Kidney (tissue), 14 donors: ENCODE results near the gene ST3GAL3. TPM values are rescaled to one million over a fixed set of nuclear protein-coding genes. Genes with fewer than 3 reads are reported as not detected.

Experiments used
- DNase-seq, 5 donors: peaks; one replicate each; pipeline ENCODE4 v3.0.0-alpha.2; 2013 to 2020
- FAIRE-seq: peaks from 2 replicates; lab custom pipeline; 2012; peaks lifted over from hg19 to GRCh38; lab: Jason Lieb, UNC
- H3K27ac ChIP-seq, 2 donors: one replicate each; pipeline ENCODE4 v1.7.0; 2013; ENCODE audit warnings: low read depth in 2 of 2, low read length in 2 of 2, inconsistent platforms in 1 of 2
- H3K27me3 ChIP-seq: one replicate; pipeline ENCODE4 v1.7.1; 2013; ENCODE audit warnings: low read length, inconsistent platforms; ENCODE audit not compliant: control insufficient read depth, insufficient read depth
- H3K36me3 ChIP-seq, 3 donors: one replicate each; pipeline versions ENCODE4 v1.7.0 to v1.7.1; 2013; ENCODE audit warnings: low read length in 3 of 3, control low read depth in 1 of 3, inconsistent platforms in 1 of 3; ENCODE audit not compliant: insufficient read depth in 3 of 3, control insufficient read depth in 2 of 3
- H3K4me1 ChIP-seq, 3 donors: one replicate each; pipeline versions ENCODE4 v1.7.0 to v1.7.1; 2013; ENCODE audit warnings: low read length in 3 of 3, inconsistent platforms in 1 of 3, low read depth in 1 of 3; ENCODE audit not compliant: control insufficient read depth in 2 of 3, insufficient read depth in 2 of 3
- H3K4me3 ChIP-seq, 3 donors: one replicate each; pipeline versions ENCODE4 v1.7.0 to v1.8.1; 2013; ENCODE audit warnings: low read length in 3 of 3, control low read depth in 1 of 3, inconsistent platforms in 1 of 3
- H3K9ac ChIP-seq, 3 donors: one replicate each; pipeline versions ENCODE4 v1.7.0 to v1.7.1; 2013; ENCODE audit warnings: low read length in 3 of 3, control low read depth in 1 of 3, inconsistent platforms in 1 of 3
- H3K9me3 ChIP-seq, 3 donors: one replicate each; pipeline versions ENCODE4 v1.7.0 to v1.7.1; 2013; ENCODE audit warnings: low read length in 3 of 3, control low read depth in 1 of 3, inconsistent platforms in 1 of 3; ENCODE audit not compliant: control insufficient read depth in 2 of 3, insufficient read depth in 1 of 3
- intact Hi-C: fragments of 100-400 bp; cut with DNase I; formaldehyde crosslinking; loops from one replicate; pipeline ENCODE4 v1.11.1; 2022
- polyA plus RNA-seq: library from polyadenylated mRNA; stranded (reverse); fragments of 350-450 nt; fragmentation: Illumina TruSeq; extraction: RNeasy Lipid Tissue Mini Kit (QIAGEN cat#74804); gene quantifications from one replicate; pipeline ENCODE4 v1.2.3, GENCODE V29; 2014; ENCODE audit warnings: low read depth, low replicate concordance; ENCODE audit not compliant: insufficient read depth
- total RNA-seq: library from RNA; stranded (reverse); fragmentation: NEBNext Ultra II Directional; extraction: Animal tissue kit (Norgen Biotek cat#: 25700); gene quantifications from one replicate; pipeline ENCODE4 v1.2.1, GENCODE V29; 2021
- TF ChIP-seq, protein P1 (sequence below): IDR thresholded peaks from 3 replicates; pipeline ENCODE4 v1.5.1; 2012; ENCODE audit warnings: mild to moderate bottlenecking, moderate library complexity, borderline replicate concordance; ENCODE audit not compliant: insufficient read depth; ENCODE audit errors: extremely low read depth
- donor health status: control.
- donor health status: control.
- donor health status: control.
- donor health status: control.
- donor health status: control.
- donor health status: DM: yes; HTN: yes; CAD: no.
- donor health status: Normal renal cell carcinoma (clear cell type).

The ST3GAL3 gene
- total and polyA plus RNA-seq, 2 donors from 2014 or later: 15.3 to 21.3 TPM

DNA sequence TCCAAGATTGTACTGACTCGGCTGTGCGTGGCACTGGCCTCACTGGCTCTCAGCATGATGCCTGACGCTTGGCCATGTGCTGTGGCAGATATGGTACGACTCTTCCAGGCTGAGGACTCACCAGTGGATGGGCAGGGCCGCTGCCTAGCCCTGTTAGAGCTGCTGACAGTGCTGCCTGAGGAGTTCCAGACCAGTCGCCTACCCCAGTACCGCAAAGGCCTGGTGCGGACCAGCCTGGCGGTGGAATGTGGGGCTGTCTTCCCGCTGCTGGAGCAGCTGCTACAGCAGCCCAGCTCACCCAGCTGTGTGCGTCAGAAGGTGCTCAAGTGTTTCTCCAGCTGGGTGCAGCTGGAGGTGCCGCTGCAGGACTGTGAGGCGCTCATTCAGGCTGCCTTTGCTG is 242.3 kb downstream of the ST3GAL3 start:
- peaks cover 0 to 12% (median 0%) of the 10 kb centered on the region in 3 donors for H3K36me3 ChIP-seq
- no peak overlapping the region for H3K27ac ChIP-seq
- H3K4me3 ChIP-seq: no peak overlapping the region
- H3K9me3 ChIP-seq: no peaks in the 10 kb centered on the region
- no peaks in the 10 kb centered on the region for H3K27me3 ChIP-seq
- H3K4me1 ChIP-seq: peaks cover 0 to 33% (median 21%) of the 10 kb centered on the region in 3 donors
- no peak overlapping the region for H3K9ac ChIP-seq
- DNase-seq (no peak), FAIRE-seq (no peak)
- intact Hi-C loops: no loop called here
- TF ChIP-seq, protein P1, sequence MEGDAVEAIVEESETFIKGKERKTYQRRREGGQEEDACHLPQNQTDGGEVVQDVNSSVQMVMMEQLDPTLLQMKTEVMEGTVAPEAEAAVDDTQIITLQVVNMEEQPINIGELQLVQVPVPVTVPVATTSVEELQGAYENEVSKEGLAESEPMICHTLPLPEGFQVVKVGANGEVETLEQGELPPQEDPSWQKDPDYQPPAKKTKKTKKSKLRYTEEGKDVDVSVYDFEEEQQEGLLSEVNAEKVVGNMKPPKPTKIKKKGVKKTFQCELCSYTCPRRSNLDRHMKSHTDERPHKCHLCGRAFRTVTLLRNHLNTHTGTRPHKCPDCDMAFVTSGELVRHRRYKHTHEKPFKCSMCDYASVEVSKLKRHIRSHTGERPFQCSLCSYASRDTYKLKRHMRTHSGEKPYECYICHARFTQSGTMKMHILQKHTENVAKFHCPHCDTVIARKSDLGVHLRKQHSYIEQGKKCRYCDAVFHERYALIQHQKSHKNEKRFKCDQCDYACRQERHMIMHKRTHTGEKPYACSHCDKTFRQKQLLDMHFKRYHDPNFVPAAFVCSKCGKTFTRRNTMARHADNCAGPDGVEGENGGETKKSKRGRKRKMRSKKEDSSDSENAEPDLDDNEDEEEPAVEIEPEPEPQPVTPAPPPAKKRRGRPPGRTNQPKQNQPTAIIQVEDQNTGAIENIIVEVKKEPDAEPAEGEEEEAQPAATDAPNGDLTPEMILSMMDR: no peak

DNA sequence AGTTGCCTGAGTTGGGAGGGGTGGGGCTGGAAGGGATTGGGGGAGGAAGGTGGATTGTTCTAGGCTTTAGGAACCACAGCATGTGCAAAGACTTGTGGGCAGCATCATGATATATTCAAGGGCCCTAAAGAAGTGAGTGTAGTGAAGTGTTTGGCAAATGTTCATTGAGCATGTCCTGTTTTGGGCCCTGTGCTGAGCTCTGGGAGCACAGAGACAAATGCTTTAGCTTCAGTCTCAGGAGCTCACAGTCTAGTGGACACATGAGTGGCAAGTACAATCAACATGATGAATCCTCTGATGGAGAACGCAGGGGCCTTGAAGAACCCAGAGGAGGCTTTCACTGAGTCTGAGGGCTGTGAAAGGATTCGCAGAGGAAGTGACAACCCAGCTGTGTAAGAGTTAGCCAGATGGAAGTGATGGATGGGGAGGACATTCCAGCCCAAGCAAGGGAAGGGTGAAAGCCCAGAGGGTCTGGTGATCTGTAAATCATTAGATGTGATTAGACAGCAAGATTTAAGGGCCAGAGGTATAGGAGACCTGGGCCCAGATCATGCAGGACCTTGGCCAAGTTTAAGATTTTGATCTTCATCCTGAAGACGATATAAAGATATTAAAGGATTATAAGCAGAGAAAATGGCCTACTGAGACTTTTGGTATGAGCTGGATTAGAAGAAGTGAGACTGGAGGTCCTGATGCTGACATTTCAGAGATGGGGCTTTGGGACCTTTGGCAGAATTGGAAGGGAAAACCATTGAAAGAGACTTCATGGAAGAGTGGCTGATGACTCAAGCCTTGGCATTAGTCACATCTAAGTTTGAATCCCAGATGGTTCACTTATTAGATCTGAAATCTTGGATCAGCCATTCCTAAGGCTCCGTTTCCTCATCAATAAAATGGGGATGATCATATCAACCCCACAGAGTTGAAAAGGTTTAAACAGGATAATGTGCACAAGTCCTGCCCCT is 244.0 kb downstream of the ST3GAL3 start:
- intact Hi-C loops: no loop called here
- Histone ChIP-seq H3K4me3 (no peak overlapping the region), H3K9ac (no peak overlapping the region), H3K27me3 (no peaks in the 10 kb centered on the region), H3K36me3 (peaks cover 0 to 15% (median 4%) of the 10 kb centered on the region in 3 donors), H3K4me1 (peaks cover 0 to 28% (median 21%) of the 10 kb centered on the region in 3 donors), H3K9me3 (no peaks in the 10 kb centered on the region), H3K27ac (no peak overlapping the region)
- DNase-seq: no peak
- FAIRE-seq: no peak
- TF ChIP-seq, protein P1: no peak

DNA sequence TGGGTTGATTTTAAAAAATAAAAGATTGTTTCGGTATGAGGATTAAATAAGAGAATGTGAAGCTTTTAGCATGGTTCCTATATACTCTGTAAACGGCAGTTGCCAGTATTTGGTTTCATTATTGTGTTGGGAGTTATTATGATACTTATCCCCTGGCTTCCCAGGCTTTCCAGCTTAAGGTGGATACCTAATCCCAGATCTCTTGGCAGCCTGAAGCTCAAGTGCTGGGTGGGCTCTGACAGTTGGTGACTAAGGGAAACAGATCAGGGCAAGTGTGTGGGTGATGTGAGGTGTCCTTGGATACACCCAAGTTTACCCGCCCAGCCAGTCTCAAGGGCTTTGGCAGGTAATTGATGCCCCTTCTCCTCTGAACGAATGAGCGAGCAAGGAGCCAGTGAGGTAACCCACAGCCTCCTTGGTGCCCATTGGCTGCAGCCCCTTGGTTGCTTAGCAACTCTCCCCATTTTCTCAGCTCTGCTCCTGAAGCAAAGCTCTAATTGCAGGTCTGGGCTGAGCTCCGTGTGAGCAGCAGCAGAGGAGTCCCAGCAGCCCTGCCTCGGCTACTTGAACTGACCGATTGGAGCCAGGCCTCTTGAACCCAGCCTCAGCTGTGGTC is 245.5 kb downstream of the ST3GAL3 start:
- FAIRE-seq (no peak), DNase-seq (peak in 4 of 5 donors; percentile 79 to 86 (median 82))
- no peaks in the 10 kb centered on the region for H3K27me3 ChIP-seq
- H3K4me3 ChIP-seq: no peak overlapping the region
- intact Hi-C loops: no loop called here
- H3K9ac ChIP-seq: no peak overlapping the region
- H3K27ac ChIP-seq: peak overlapping the region in 1 of 2 donors; percentile 16
- TF ChIP-seq, protein P1: no peak
- H3K9me3 ChIP-seq: no peaks in the 10 kb centered on the region
- peaks cover 2 to 30% (median 19%) of the 10 kb centered on the region in 3 donors for H3K36me3 ChIP-seq
- H3K4me1 ChIP-seq: peaks cover 0 to 22% (median 16%) of the 10 kb centered on the region in 3 donors
